ENCODE data around the gene TNFAIP2. TPM values are rescaled to one million over a fixed set of nuclear protein-coding genes. Genes with fewer than 3 reads are reported as not detected.

The TNFAIP2 gene
- total and polyA plus RNA-seq, 2 experiments from 2014 or later = 9.9 to 14.1 TPM

DNA sequence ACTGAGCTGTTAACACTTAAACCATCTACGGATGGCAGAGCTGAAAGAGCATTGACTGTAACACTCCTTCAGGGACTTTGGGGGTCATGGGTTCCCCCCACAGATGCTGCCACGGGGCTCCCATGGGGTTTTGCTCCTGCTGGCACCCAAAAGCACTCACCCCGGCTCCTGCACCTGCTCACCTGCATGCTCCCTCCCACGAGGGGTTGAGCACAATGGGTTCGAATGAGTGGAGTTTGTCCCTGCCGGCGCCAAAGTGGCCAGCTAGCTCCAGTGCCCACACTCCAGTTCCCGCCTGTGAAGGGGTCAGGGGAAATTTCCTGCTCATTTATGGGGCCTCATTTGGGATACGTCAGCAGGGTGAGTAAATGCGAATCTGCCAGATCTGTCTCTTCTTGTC, 40.7 kb downstream of the TNFAIP2 start (continued):
- no peak for TF ChIP-seq EZH2 (IDR thresholded peaks at IDR 0.05; ENCODE audit: low read depth, unreplicated experiment)
- TF ChIP-seq ZNF114 (CRISPR knock-in tag; IDR thresholded peaks at IDR 0.05) = no peak
- no peak for TF ChIP-seq EZH2phosphoT487 (IDR thresholded peaks at IDR 0.05; ENCODE audit: unreplicated experiment)
- TF ChIP-seq, protein P1, sequence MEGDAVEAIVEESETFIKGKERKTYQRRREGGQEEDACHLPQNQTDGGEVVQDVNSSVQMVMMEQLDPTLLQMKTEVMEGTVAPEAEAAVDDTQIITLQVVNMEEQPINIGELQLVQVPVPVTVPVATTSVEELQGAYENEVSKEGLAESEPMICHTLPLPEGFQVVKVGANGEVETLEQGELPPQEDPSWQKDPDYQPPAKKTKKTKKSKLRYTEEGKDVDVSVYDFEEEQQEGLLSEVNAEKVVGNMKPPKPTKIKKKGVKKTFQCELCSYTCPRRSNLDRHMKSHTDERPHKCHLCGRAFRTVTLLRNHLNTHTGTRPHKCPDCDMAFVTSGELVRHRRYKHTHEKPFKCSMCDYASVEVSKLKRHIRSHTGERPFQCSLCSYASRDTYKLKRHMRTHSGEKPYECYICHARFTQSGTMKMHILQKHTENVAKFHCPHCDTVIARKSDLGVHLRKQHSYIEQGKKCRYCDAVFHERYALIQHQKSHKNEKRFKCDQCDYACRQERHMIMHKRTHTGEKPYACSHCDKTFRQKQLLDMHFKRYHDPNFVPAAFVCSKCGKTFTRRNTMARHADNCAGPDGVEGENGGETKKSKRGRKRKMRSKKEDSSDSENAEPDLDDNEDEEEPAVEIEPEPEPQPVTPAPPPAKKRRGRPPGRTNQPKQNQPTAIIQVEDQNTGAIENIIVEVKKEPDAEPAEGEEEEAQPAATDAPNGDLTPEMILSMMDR (conservative IDR thresholded peaks at IDR 0.05; ENCODE audit: low read depth in 2 of 2) = no peak
- TF ChIP-seq CREB1 (CRISPR knock-in tag; IDR thresholded peaks at IDR 0.05; ENCODE audit: low read depth) = no peak
- TF ChIP-seq, protein P2, sequence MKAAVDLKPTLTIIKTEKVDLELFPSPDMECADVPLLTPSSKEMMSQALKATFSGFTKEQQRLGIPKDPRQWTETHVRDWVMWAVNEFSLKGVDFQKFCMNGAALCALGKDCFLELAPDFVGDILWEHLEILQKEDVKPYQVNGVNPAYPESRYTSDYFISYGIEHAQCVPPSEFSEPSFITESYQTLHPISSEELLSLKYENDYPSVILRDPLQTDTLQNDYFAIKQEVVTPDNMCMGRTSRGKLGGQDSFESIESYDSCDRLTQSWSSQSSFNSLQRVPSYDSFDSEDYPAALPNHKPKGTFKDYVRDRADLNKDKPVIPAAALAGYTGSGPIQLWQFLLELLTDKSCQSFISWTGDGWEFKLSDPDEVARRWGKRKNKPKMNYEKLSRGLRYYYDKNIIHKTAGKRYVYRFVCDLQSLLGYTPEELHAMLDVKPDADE (IDR thresholded peaks at IDR 0.05) = no peak

DNA sequence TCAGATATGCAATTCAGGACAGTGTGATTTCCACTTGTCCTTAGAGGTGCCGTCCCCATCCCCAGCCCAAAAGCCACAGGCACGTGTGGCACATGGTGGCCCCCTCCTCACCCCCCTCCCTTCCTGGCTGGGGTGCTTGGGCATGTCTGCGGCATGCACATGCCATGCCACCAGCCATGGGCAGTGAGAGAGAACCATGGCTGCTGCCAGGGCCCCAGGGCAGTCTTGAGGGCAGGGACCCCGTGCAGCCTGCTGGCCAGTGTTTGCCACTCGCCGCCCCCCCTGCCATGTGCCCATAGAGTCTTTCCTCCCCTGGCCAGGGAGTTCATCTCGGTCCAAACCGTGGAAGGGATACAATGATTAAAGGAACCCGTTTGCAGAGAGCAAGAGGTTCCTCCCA, 41.5 kb downstream of the TNFAIP2 start:
- H3K4me3 ChIP-seq = no peak overlapping the region
- no peak overlapping the region for H3K4me2 ChIP-seq
- no peaks in the 10 kb centered on the region; the same call in 1 of the 2 replicates for H3K36me3 ChIP-seq (ENCODE audit: insufficient read depth)
- H3K27ac Mint-ChIP-seq = no peak overlapping the region
- TF ChIP-seq ZNF114 (CRISPR knock-in tag; IDR thresholded peaks at IDR 0.05) = no peak
- TF ChIP-seq NANOG (IDR thresholded peaks at IDR 0.05; ENCODE audit: borderline replicate concordance) = no peak
- TF ChIP-seq, protein P3, sequence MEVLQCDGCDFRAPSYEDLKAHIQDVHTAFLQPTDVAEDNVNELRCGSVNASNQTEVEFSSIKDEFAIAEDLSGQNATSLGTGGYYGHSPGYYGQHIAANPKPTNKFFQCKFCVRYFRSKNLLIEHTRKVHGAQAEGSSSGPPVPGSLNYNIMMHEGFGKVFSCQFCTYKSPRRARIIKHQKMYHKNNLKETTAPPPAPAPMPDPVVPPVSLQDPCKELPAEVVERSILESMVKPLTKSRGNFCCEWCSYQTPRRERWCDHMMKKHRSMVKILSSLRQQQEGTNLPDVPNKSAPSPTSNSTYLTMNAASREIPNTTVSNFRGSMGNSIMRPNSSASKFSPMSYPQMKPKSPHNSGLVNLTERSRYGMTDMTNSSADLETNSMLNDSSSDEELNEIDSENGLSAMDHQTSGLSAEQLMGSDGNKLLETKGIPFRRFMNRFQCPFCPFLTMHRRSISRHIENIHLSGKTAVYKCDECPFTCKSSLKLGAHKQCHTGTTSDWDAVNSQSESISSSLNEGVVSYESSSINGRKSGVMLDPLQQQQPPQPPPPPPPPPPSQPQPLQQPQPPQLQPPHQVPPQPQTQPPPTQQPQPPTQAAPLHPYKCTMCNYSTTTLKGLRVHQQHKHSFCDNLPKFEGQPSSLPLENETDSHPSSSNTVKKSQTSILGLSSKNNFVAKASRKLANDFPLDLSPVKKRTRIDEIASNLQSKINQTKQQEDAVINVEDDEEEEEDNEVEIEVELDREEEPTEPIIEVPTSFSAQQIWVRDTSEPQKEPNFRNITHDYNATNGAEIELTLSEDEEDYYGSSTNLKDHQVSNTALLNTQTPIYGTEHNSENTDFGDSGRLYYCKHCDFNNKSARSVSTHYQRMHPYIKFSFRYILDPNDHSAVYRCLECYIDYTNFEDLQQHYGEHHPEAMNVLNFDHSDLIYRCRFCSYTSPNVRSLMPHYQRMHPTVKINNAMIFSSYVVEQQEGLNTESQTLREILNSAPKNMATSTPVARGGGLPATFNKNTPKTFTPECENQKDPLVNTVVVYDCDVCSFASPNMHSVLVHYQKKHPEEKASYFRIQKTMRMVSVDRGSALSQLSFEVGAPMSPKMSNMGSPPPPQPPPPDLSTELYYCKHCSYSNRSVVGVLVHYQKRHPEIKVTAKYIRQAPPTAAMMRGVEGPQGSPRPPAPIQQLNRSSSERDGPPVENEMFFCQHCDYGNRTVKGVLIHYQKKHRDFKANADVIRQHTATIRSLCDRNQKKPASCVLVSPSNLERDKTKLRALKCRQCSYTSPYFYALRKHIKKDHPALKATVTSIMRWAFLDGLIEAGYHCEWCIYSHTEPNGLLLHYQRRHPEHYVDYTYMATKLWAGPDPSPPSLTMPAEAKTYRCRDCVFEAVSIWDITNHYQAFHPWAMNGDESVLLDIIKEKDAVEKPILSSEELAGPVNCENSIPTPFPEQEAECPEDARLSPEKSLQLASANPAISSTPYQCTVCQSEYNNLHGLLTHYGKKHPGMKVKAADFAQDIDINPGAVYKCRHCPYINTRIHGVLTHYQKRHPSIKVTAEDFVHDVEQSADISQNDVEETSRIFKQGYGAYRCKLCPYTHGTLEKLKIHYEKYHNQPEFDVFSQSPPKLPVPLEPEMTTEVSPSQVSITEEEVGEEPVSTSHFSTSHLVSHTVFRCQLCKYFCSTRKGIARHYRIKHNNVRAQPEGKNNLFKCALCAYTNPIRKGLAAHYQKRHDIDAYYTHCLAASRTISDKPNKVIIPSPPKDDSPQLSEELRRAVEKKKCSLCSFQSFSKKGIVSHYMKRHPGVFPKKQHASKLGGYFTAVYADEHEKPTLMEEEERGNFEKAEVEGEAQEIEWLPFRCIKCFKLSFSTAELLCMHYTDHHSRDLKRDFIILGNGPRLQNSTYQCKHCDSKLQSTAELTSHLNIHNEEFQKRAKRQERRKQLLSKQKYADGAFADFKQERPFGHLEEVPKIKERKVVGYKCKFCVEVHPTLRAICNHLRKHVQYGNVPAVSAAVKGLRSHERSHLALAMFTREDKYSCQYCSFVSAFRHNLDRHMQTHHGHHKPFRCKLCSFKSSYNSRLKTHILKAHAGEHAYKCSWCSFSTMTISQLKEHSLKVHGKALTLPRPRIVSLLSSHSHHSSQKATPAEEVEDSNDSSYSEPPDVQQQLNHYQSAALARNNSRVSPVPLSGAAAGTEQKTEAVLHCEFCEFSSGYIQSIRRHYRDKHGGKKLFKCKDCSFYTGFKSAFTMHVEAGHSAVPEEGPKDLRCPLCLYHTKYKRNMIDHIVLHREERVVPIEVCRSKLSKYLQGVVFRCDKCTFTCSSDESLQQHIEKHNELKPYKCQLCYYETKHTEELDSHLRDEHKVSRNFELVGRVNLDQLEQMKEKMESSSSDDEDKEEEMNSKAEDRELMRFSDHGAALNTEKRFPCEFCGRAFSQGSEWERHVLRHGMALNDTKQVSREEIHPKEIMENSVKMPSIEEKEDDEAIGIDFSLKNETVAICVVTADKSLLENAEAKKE (CRISPR knock-in tag; IDR thresholded peaks at IDR 0.05) = no peak
- no peak for TF ChIP-seq EZH2 (IDR thresholded peaks at IDR 0.05; ENCODE audit: low read depth, unreplicated experiment)
- TF ChIP-seq EZH2phosphoT487 (IDR thresholded peaks at IDR 0.05; ENCODE audit: unreplicated experiment) = no peak
- TF ChIP-seq CREB1 (CRISPR knock-in tag; IDR thresholded peaks at IDR 0.05; ENCODE audit: low read depth) = no peak
- TF ChIP-seq, protein P1 (conservative IDR thresholded peaks at IDR 0.05; ENCODE audit: low read depth in 2 of 2) = no peak
- no peak overlapping the region for H2AFZ ChIP-seq
- H4K20me1 ChIP-seq (replicated peaks; ENCODE audit: insufficient read depth) = no peaks in the 10 kb centered on the region
- ATAC-seq (no peak), DNase-seq (ENCODE audit: low spot score) (no peak)
- no peaks in the 10 kb centered on the region for H3K27me3 ChIP-seq (ENCODE audit: insufficient read depth)
- peaks cover 75% of the 10 kb centered on the region for H3K9me3 Mint-ChIP-seq
- H3K4me1 ChIP-seq (ENCODE audit: insufficient read depth) = no peaks in the 10 kb centered on the region
- H3K4me3 Mint-ChIP-seq = no peak overlapping the region
- no peaks in the 10 kb centered on the region; the same call in 2 of the 3 replicates for H3K4me1 Mint-ChIP-seq
- H3K27me3 Mint-ChIP-seq (ENCODE audit: insufficient read depth, low read depth, poor library complexity) = peaks cover 6% of the 10 kb centered on the region
- H3K27ac ChIP-seq (ENCODE audit: low read depth) = no peak overlapping the region
- peaks cover 26% of the 10 kb centered on the region for H3K36me3 Mint-ChIP-seq (ENCODE audit: low read depth)
- H3F3A ChIP-seq (replicated peaks; ENCODE audit: low read depth) = no peaks in the 10 kb centered on the region
- no peaks in the 10 kb centered on the region for H3K9me2 ChIP-seq (ENCODE audit: insufficient read depth)
- H3K79me2 ChIP-seq (replicated peaks; ENCODE audit: insufficient read depth) = no peaks in the 10 kb centered on the region

All from GM23338 (cell line).